Measurements from ENCODE around the gene KCP.

Gene KCP

DNA sequence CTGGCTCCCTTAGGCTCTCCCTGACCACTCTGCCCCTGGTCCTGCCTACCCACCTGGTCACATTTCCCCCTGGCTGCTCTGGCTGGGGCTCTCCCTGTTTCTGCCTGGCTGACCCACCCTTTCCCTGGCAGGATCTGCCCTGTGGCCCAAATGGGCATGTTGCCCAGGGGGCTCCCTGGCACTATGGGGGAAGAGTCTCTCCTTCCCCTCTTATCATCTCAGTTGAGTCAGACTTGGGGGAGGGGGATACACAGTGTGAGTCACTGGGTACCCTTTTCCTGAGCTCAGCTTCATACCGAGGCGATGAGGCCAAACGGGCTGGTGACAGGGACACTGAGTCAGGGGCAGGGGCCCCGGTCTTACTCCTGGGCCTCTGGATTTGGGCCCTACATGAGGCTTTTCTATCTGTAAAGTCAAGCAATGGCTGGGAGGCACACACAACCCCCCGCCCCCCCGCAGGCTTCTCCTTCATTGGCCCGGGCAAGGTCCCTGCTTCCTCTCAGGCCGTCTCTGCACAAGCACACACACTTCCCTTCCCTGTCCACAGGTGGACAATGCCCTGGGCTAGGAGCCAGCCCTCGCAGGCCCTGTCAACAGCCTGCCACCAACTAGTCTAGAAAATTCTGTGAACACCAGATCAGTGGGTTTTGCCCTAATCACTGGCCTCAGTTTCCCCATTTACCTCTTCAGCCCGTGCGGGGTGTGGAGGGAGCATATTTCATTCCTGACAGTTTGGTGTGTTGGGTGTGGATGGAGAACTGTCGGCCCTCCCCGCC, 80.9 kb downstream of the KCP start:
- no peak overlapping the region for H3K9ac ChIP-seq (ENCODE audit: low read depth, low read length, poor library complexity, severe bottlenecking)
- H3K36me3 ChIP-seq (ENCODE audit: insufficient read depth, low read length), result no peaks in the 10 kb centered on the region
- TF ChIP-seq EZH2phosphoT487 (IDR thresholded peaks at IDR 0.05; ENCODE audit: borderline replicate concordance), result no peak
- TF ChIP-seq, protein P1, sequence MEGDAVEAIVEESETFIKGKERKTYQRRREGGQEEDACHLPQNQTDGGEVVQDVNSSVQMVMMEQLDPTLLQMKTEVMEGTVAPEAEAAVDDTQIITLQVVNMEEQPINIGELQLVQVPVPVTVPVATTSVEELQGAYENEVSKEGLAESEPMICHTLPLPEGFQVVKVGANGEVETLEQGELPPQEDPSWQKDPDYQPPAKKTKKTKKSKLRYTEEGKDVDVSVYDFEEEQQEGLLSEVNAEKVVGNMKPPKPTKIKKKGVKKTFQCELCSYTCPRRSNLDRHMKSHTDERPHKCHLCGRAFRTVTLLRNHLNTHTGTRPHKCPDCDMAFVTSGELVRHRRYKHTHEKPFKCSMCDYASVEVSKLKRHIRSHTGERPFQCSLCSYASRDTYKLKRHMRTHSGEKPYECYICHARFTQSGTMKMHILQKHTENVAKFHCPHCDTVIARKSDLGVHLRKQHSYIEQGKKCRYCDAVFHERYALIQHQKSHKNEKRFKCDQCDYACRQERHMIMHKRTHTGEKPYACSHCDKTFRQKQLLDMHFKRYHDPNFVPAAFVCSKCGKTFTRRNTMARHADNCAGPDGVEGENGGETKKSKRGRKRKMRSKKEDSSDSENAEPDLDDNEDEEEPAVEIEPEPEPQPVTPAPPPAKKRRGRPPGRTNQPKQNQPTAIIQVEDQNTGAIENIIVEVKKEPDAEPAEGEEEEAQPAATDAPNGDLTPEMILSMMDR (conservative IDR thresholded peaks at IDR 0.05; ENCODE audit: low read length), result no peak
- no peaks in the 10 kb centered on the region for H3K27me3 ChIP-seq (ENCODE audit: insufficient read depth, low read length, poor library complexity, severe bottlenecking)
- H4K20me1 ChIP-seq (ENCODE audit: insufficient read depth, low read length, poor library complexity, severe bottlenecking), result no peaks in the 10 kb centered on the region
- H3K9me3 ChIP-seq (ENCODE audit: insufficient read depth, low read depth, low read length), result no peaks in the 10 kb centered on the region
- no peak overlapping the region for H2AFZ ChIP-seq (ENCODE audit: low read length)
- H3K79me2 ChIP-seq (ENCODE audit: insufficient read depth, low read length), result peaks cover 11% of the 10 kb centered on the region
- H3K4me3 ChIP-seq (ENCODE audit: low read length, poor library complexity, severe bottlenecking), result no peak overlapping the region
- 0 out of 2 replicates have a peak, but pooled peaks cover 1% of the 10 kb centered on the region for H3F3A ChIP-seq (ENCODE audit: low read depth)
- no peak overlapping the region for H3K4me2 ChIP-seq (ENCODE audit: low read depth, low read length, poor library complexity, severe bottlenecking)
- peaks cover 29% of the 10 kb centered on the region for H3K4me1 ChIP-seq (ENCODE audit: insufficient read depth, low read length, poor library complexity, severe bottlenecking)
- no peaks in the 10 kb centered on the region for H3K9me2 ChIP-seq (replicated peaks; ENCODE audit: low read depth, low read length)

GRCh38 chr7:128827971-128828711, 82.4 kb downstream of the KCP start:
- Histone ChIP-seq H3K4me3 (ENCODE audit: low read length, poor library complexity, severe bottlenecking) (no peak overlapping the region), H3K9ac (ENCODE audit: low read depth, low read length, poor library complexity, severe bottlenecking) (no peak overlapping the region), H3K9me3 (ENCODE audit: insufficient read depth, low read depth, low read length) (no peaks in the 10 kb centered on the region)

DNA sequence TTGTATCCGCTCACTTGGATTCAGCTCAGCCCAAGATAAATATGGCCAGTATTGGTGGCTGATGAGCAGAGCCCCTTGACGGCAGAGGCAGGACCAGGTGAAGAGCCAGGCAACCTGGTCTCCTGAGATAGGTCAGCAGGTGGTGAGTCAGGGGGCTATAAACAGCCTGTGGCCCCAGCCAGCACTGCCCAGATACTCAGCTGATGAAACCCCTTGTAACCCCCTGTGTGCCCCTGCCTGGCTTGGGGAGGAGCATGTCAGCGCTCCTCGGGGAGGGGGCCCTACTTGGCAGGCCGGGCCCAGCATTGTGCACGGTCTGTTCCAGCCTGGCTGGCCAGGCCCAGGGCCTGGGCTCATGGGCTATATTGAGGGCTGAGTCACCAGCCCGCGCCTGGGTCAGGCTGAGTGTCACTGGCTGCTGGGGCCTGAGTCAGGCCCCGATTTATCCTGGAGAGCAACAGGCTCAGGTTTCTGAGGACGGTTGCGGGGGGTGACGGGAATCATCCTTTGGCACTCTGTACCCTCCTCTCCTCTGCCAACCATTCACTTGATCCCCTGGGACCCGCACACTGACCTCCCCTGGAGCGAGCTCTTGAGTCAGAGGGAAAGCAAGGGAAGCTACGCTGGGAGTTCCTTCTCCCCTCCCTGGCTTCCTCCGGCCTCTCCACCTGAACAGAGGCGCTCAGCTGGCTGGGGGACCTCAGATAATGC, 83.1 kb downstream of the KCP start:
- H3K36me3 ChIP-seq (ENCODE audit: insufficient read depth, low read length), result no peaks in the 10 kb centered on the region
- H3K79me2 ChIP-seq (ENCODE audit: insufficient read depth, low read length), result peaks cover 11% of the 10 kb centered on the region
- no peak overlapping the region for H2AFZ ChIP-seq (ENCODE audit: low read length)
- no peaks in the 10 kb centered on the region for H3K9me3 ChIP-seq (ENCODE audit: insufficient read depth, low read depth, low read length)
- no peaks in the 10 kb centered on the region for H3F3A ChIP-seq (ENCODE audit: low read depth)
- no peak overlapping the region for H3K4me3 ChIP-seq (ENCODE audit: low read length, poor library complexity, severe bottlenecking)
- H3K27me3 ChIP-seq (ENCODE audit: insufficient read depth, low read length, poor library complexity, severe bottlenecking), result no peaks in the 10 kb centered on the region
- H3K9ac ChIP-seq (ENCODE audit: low read depth, low read length, poor library complexity, severe bottlenecking), result no peak overlapping the region
- H3K4me2 ChIP-seq (ENCODE audit: low read depth, low read length, poor library complexity, severe bottlenecking), result no peak overlapping the region
- peaks cover 14% of the 10 kb centered on the region for H3K4me1 ChIP-seq (ENCODE audit: insufficient read depth, low read length, poor library complexity, severe bottlenecking)
- no peaks in the 10 kb centered on the region for H3K9me2 ChIP-seq (replicated peaks; ENCODE audit: low read depth, low read length)
- no peaks in the 10 kb centered on the region for H4K20me1 ChIP-seq (ENCODE audit: insufficient read depth, low read length, poor library complexity, severe bottlenecking)
- TF ChIP-seq EZH2phosphoT487 (IDR thresholded peaks at IDR 0.05; ENCODE audit: borderline replicate concordance), result no peak
- TF ChIP-seq, protein P1 (conservative IDR thresholded peaks at IDR 0.05; ENCODE audit: low read length), result no peak

More at GRCh38 chr7:128827971-128828711, 82.4 kb downstream of the KCP start:
- Histone ChIP-seq H2AFZ (ENCODE audit: low read length) (no peak overlapping the region), H3K79me2 (ENCODE audit: insufficient read depth, low read length) (peaks cover 11% of the 10 kb centered on the region), H3K4me2 (ENCODE audit: low read depth, low read length, poor library complexity, severe bottlenecking) (no peak overlapping the region), H4K20me1 (ENCODE audit: insufficient read depth, low read length, poor library complexity, severe bottlenecking) (no peaks in the 10 kb centered on the region), H3K27me3 (ENCODE audit: insufficient read depth, low read length, poor library complexity, severe bottlenecking) (no peaks in the 10 kb centered on the region), H3K9me2 (replicated peaks; ENCODE audit: low read depth, low read length) (no peaks in the 10 kb centered on the region), H3K36me3 (ENCODE audit: insufficient read depth, low read length) (no peaks in the 10 kb centered on the region), H3K4me1 (ENCODE audit: insufficient read depth, low read length, poor library complexity, severe bottlenecking) (peaks cover 21% of the 10 kb centered on the region), H3F3A (ENCODE audit: low read depth) (no peaks in the 10 kb centered on the region)
- TF ChIP-seq, protein P1 (conservative IDR thresholded peaks at IDR 0.05; ENCODE audit: low read length), result no peak
- no peak for TF ChIP-seq EZH2phosphoT487 (IDR thresholded peaks at IDR 0.05; ENCODE audit: borderline replicate concordance)
